Measurements from ENCODE around the gene MED13. TPM values are rescaled to one million over a fixed set of nuclear protein-coding genes. Genes with fewer than 3 reads are reported as not detected.

MED13 gene
- total and polyA plus RNA-seq, 9 of the 15 experiments (the other 6 are each of a cell fraction or from before 2014, with no cell fraction given): 5.4 to 48.4 (median 28.2) TPM

- Histone ChIP-seq H3K4me2 (ENCODE audit: insufficient read depth, low read length) (no peak overlapping the region), H3K27me3 (ENCODE audit: control insufficient read depth in 2 of 2, insufficient read depth in 2 of 2, low read length in 2 of 2) (no peaks in the 10 kb centered on the region), H3K4me3 (no peak overlapping the region), H2AFZ (ENCODE audit: low read depth, low read length) (no peak overlapping the region; the same call in 1 of the 2 replicates), H3K4me1 (replicated peaks in 1 of 2; ENCODE audit: control insufficient read depth in 2 of 2, insufficient read depth in 2 of 2, low read length in 2 of 2) (peaks cover 0 to 12% of the 10 kb centered on the region in 2 experiments; a peak in 2 of 5 replicates), H3K9me3 (replicated peaks; ENCODE audit: control insufficient read depth, insufficient read depth, low read depth, low read length) (no peaks in the 10 kb centered on the region), H3K79me2 (ENCODE audit: control insufficient read depth, insufficient read depth, low read length) (no peaks in the 10 kb centered on the region), H3K36me3 (ENCODE audit: control insufficient read depth, insufficient read depth, low read length) (no peaks in the 10 kb centered on the region), H3K27ac (ENCODE audit: extremely low read depth, low read depth, low read length) (no peak overlapping the region), H4K20me1 (replicated peaks; ENCODE audit: control insufficient read depth, insufficient read depth, low read length) (no peaks in the 10 kb centered on the region), H3K9ac (ENCODE audit: insufficient read depth in 1 of 2, low read depth in 2 of 2, low read length in 2 of 2) (no peak overlapping the region), H3K9me1 (ENCODE audit: control insufficient read depth, insufficient read depth, low read length) (no peaks in the 10 kb centered on the region)
- 20% methylated on average over 4 of the region's 4 CpGs for WGBS (ENCODE audit: insufficient coverage, low coverage, missing lambda C conversion rate)
- intact Hi-C loops (cut with micrococcal nuclease): no loop called here
- DNase-seq (ENCODE audit: extremely low read depth in 1 of 4, low spot score in 3 of 4) (peak in 1 of 4 experiments; percentile 38), FAIRE-seq (peak; percentile 69), ATAC-seq (peak; percentile 64)
- ChIA-PET POLR2A (interaction anchor here (0.6 to 1.3 kb wide), 3 partner anchors 13 to 33 kb away, joined by 3 to 4 read pairs (median 4); no protein-coding TSS in a partner anchor), CTCF (ENCODE audit: low intra/inter-chr PET ratio) (no interaction called here)
- TF ChIP-seq JUND (IDR thresholded peaks at IDR 0.05; ENCODE audit: borderline replicate concordance, low read depth, low read length) (peak; percentile 12; the same call in 1 of the 2 replicates), JUND (tag; IDR thresholded peaks at IDR 0.05; ENCODE audit: borderline replicate concordance, low read depth, low read length) (no peak), EGR1 (conservative IDR thresholded peaks at IDR 0.05) (peak; percentile 64; the same call in 1 of the 2 replicates), NFE2 (IDR thresholded peaks at IDR 0.05; ENCODE audit: low read depth) (peak; percentile 49; the same call in 1 of the 2 replicates), EHMT2 (IDR thresholded peaks at IDR 0.05) (peak; percentile 15; the same call in 1 of the 2 replicates), STAT5B (CRISPR knock-in tag; IDR thresholded peaks at IDR 0.05) (no peak), MTA3 (IDR thresholded peaks at IDR 0.05; ENCODE audit: borderline replicate concordance) (no peak), ATF7 (IDR thresholded peaks at IDR 0.05) (no peak), MEIS2 (IDR thresholded peaks at IDR 0.05; ENCODE audit: partially characterized antibody) (peak; percentile 1), LEF1 (IDR thresholded peaks at IDR 0.05) (peak; percentile 35; the same call in 1 of the 2 replicates), ZNF316 (IDR thresholded peaks at IDR 0.05) (peak; percentile 26; the same call in 1 of the 2 replicates), RCOR1 (IDR thresholded peaks at IDR 0.05; ENCODE audit: borderline replicate concordance in 1 of 2, low read depth in 2 of 2, low read length in 2 of 2) (0 out of 4 replicates have a peak, but pooled peaks of 1 of the 2 experiments have one; percentile 2)
- TF ChIP-seq, protein P1, sequence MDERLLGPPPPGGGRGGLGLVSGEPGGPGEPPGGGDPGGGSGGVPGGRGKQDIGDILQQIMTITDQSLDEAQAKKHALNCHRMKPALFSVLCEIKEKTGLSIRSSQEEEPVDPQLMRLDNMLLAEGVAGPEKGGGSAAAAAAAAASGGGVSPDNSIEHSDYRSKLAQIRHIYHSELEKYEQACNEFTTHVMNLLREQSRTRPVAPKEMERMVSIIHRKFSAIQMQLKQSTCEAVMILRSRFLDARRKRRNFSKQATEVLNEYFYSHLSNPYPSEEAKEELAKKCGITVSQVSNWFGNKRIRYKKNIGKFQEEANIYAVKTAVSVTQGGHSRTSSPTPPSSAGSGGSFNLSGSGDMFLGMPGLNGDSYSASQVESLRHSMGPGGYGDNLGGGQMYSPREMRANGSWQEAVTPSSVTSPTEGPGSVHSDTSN (CRISPR knock-in tag; IDR thresholded peaks at IDR 0.05; ENCODE audit: low read depth): no peak
- TF ChIP-seq, protein P1 (tag; conservative IDR thresholded peaks at IDR 0.05; ENCODE audit: low read depth): 0 out of 2 replicates have a peak, but pooled peaks have one; percentile 6
- TF ChIP-seq, protein P2, sequence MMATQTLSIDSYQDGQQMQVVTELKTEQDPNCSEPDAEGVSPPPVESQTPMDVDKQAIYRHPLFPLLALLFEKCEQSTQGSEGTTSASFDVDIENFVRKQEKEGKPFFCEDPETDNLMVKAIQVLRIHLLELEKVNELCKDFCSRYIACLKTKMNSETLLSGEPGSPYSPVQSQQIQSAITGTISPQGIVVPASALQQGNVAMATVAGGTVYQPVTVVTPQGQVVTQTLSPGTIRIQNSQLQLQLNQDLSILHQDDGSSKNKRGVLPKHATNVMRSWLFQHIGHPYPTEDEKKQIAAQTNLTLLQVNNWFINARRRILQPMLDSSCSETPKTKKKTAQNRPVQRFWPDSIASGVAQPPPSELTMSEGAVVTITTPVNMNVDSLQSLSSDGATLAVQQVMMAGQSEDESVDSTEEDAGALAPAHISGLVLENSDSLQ (IDR thresholded peaks at IDR 0.05): peak; percentile 46; the same call in 1 of the 2 replicates
- in situ Hi-C loops (cut with MboI): no loop called here
- BruUV-seq (replicated peaks): no TSS peak
Measured at GRCh38 chr17:62098623-62099231, 33.6 kb upstream of the MED13 start.
